GM23338 (cell line): ENCODE data around the gene AGO1. TPM values are rescaled to one million over a fixed set of nuclear protein-coding genes. Genes with fewer than 3 reads are reported as not detected.
A peak's percentile ranks its signal among the peaks of the same experiment; 100 is the strongest.

Source experiments
- ATAC-seq: fragments of 200-7000 bp; cut with Tn5 transposase; 3 replicates; pipeline ENCODE4 v1.9.1; 2020
- DNase-seq: peaks from one replicate; pipeline ENCODE4 v3.0.0-alpha.2; 2015; ENCODE audit warnings: low spot score
- H2AFZ ChIP-seq: fragments of 200-600 bp; sonication (generic); 2 replicates; pipeline ENCODE4 v1.8.0; 2016; ENCODE audit warnings: antibody characterized with exemption, mild to moderate bottlenecking, moderate library complexity
- H3F3A ChIP-seq: fragments of 200-600 bp; sonication (generic); replicated peaks from 2 replicates; pipeline ENCODE4 v1.8.0; 2017; ENCODE audit warnings: antibody characterized with exemption, mixed run types, low read depth
- H3K27ac ChIP-seq: fragments of 200-600 bp; sonication (generic); 2 replicates; pipeline ENCODE4 v1.6.1; 2016; ENCODE audit warnings: low read depth
- H3K27me3 ChIP-seq: fragments of 200-600 bp; sonication (generic); 2 replicates; pipeline ENCODE4 v1.8.0; 2016; ENCODE audit warnings: mild to moderate bottlenecking, mixed run types, moderate library complexity; ENCODE audit not compliant: insufficient read depth
- H3K36me3 ChIP-seq: fragments of 200-600 bp; sonication (generic); 2 replicates; pipeline ENCODE4 v1.8.0; 2016; ENCODE audit warnings: mild to moderate bottlenecking; ENCODE audit not compliant: insufficient read depth
- H3K4me1 ChIP-seq: fragments of 200-600 bp; sonication (generic); 2 replicates; pipeline ENCODE4 v1.8.0; 2016; ENCODE audit warnings: mild to moderate bottlenecking, moderate library complexity; ENCODE audit not compliant: insufficient read depth
- H3K4me2 ChIP-seq: fragments of 200-600 bp; sonication (generic); 2 replicates; pipeline ENCODE4 v1.7.1; 2017; ENCODE audit warnings: mixed run types
- H3K4me3 ChIP-seq: fragments of 200-600 bp; sonication (generic); 2 replicates; pipeline ENCODE4 v1.6.1; 2016; ENCODE audit warnings: mixed run types
- H3K79me2 ChIP-seq: fragments of 200-600 bp; sonication (generic); replicated peaks from 2 replicates; pipeline ENCODE4 v1.8.0; 2017; ENCODE audit warnings: mild to moderate bottlenecking; ENCODE audit not compliant: insufficient read depth
- H3K9me2 ChIP-seq: fragments of 200-600 bp; sonication (generic); 2 replicates; pipeline ENCODE4 v1.8.0; 2017; ENCODE audit not compliant: insufficient read depth
- H4K20me1 ChIP-seq: fragments of 200-600 bp; sonication (generic); replicated peaks from 2 replicates; pipeline ENCODE4 v1.8.0; 2017; ENCODE audit warnings: mild to moderate bottlenecking; ENCODE audit not compliant: insufficient read depth
- H3K27ac Mint-ChIP-seq: 2 replicates; pipeline ENCODE4 v1.8.0; 2020; ENCODE audit warnings: inconsistent platforms, mild to moderate bottlenecking, moderate library complexity, mixed read lengths
- H3K27me3 Mint-ChIP-seq: 3 replicates; pipeline ENCODE4 v1.8.0; 2022; ENCODE audit warnings: low read depth, mild to moderate bottlenecking, moderate library complexity, mixed read lengths, inconsistent platforms; ENCODE audit not compliant: insufficient read depth, poor library complexity
- H3K36me3 Mint-ChIP-seq: 3 replicates; pipeline ENCODE4 v1.8.0; 2021; ENCODE audit warnings: low read depth, mild to moderate bottlenecking, inconsistent platforms, moderate library complexity, mixed read lengths
- H3K4me1 Mint-ChIP-seq: 3 replicates; pipeline ENCODE4 v1.8.0; 2020; ENCODE audit warnings: mild to moderate bottlenecking, inconsistent platforms, mixed read lengths
- H3K4me3 Mint-ChIP-seq: 3 replicates; pipeline ENCODE4 v1.8.0; 2021; ENCODE audit warnings: moderate library complexity, mild to moderate bottlenecking, inconsistent platforms, mixed read lengths
- H3K9me3 Mint-ChIP-seq: 3 replicates; pipeline ENCODE4 v1.8.0; 2020; ENCODE audit warnings: moderate library complexity, mild to moderate bottlenecking, inconsistent platforms, mixed read lengths
- CREB1 ChIP-seq: fragments of 250-450 bp; sonication (Bioruptor Pico); IDR thresholded peaks from 2 replicates; pipeline ENCODE4 v1.5.0; 2020; ENCODE audit warnings: low read depth, mild to moderate bottlenecking, moderate library complexity
- CTCF ChIP-seq, 2 experiments: fragments of 200-600 bp in 1 of 2; sonication (generic) in 1 of 2; conservative IDR thresholded peaks; 2 replicates each; pipeline versions ENCODE4 v1.5.1 to v1.6.1; 2016 to 2017; ENCODE audit warnings: antibody characterized with exemption in 2 of 2, low read depth in 2 of 2, mild to moderate bottlenecking in 2 of 2, moderate library complexity in 1 of 2
- ETS1 ChIP-seq: IDR thresholded peaks from 2 replicates; pipeline ENCODE4 v1.6.1; 2016; ENCODE audit warnings: antibody characterized with exemption
- EZH2 ChIP-seq: fragments of 200-600 bp; sonication (generic); IDR thresholded peaks from one replicate; pipeline ENCODE4 v1.8.0; 2017; ENCODE audit warnings: antibody characterized with exemption, mild to moderate bottlenecking, low read depth; ENCODE audit not compliant: unreplicated experiment
- EZH2phosphoT487 ChIP-seq: fragments of 200-600 bp; sonication (generic); IDR thresholded peaks from one replicate; pipeline ENCODE4 v1.8.1; 2018; ENCODE audit warnings: antibody characterized with exemption; ENCODE audit not compliant: unreplicated experiment
- JUNB ChIP-seq: IDR thresholded peaks from one replicate; pipeline ENCODE4 v1.6.1; 2016; ENCODE audit warnings: antibody characterized with exemption; ENCODE audit not compliant: unreplicated experiment
- NANOG ChIP-seq: IDR thresholded peaks from 2 replicates; pipeline ENCODE4 v1.6.1; 2016; ENCODE audit warnings: antibody characterized with exemption, borderline replicate concordance
- POLR2AphosphoS5 ChIP-seq: IDR thresholded peaks from 2 replicates; pipeline ENCODE4 v1.6.1; 2016; ENCODE audit warnings: antibody characterized with exemption, low read depth
- REST ChIP-seq: IDR thresholded peaks from one replicate; pipeline ENCODE4 v1.6.1; 2018; ENCODE audit warnings: antibody characterized with exemption; ENCODE audit not compliant: unreplicated experiment
- STAT1 ChIP-seq: IDR thresholded peaks from one replicate; pipeline ENCODE4 v1.6.1; 2016; ENCODE audit warnings: antibody characterized with exemption; ENCODE audit not compliant: unreplicated experiment
- ZNF114 ChIP-seq: fragments of 250-450 bp; sonication (Bioruptor Pico); IDR thresholded peaks from 2 replicates; pipeline ENCODE4 v1.5.0; 2020; ENCODE audit warnings: mild to moderate bottlenecking, moderate library complexity
- ZNF331 ChIP-seq: fragments of 250-450 bp; sonication (Bioruptor Pico); IDR thresholded peaks from 2 replicates; pipeline ENCODE4 v1.5.0; 2020; ENCODE audit warnings: low read depth, mild to moderate bottlenecking, moderate library complexity
- ZNF462 ChIP-seq: fragments of 250-450 bp; sonication (Bioruptor Pico); IDR thresholded peaks from 2 replicates; pipeline ENCODE4 v1.5.0; 2020; ENCODE audit warnings: mild to moderate bottlenecking, moderate library complexity
- polyA plus RNA-seq: library from polyadenylated mRNA; unstranded; fragments of >200 nt; fragmentation: Nextera tagmentation; extraction: Ambion mirVana; gene quantifications from 2 replicates; pipeline ENCODE4 v1.2.1, GENCODE V29; 2016
- total RNA-seq: library from RNA; depleted of rRNA; stranded (reverse); fragments of >200 nt; shearing (Covaris generic); gene quantifications from 2 replicates; pipeline ENCODE4 v1.2.3, GENCODE V29; 2014

AGO1 gene
- total and polyA plus RNA-seq, 2 experiments from 2014 or later = 10.6 to 65.1 TPM

- peak overlapping the region; percentile 97 for H2AFZ ChIP-seq
- ATAC-seq (no peak), DNase-seq (no peak)
- H3F3A ChIP-seq = peaks cover 16% of the 10 kb centered on the region; the same call in 1 of the 2 replicates
- Mint-ChIP-seq H3K4me1 (peaks cover 47% of the 10 kb centered on the region), H3K4me3 (peak overlapping the region; percentile 64), H3K27me3 (peaks cover 16% of the 10 kb centered on the region), H3K36me3 (no peaks in the 10 kb centered on the region; the same call in 2 of the 3 replicates), H3K27ac (no peak overlapping the region), H3K9me3 (no peaks in the 10 kb centered on the region)
- no peaks in the 10 kb centered on the region for H3K9me2 ChIP-seq
- TF ChIP-seq ZNF462 (CRISPR knock-in tag) (no peak), EZH2 (no peak), POLR2AphosphoS5 (no peak), CREB1 (CRISPR knock-in tag) (no peak), EZH2phosphoT487 (no peak), NANOG (no peak), ZNF331 (CRISPR knock-in tag) (no peak), ZNF114 (no peak), REST (no peak), STAT1 (no peak), CTCF (conservative IDR thresholded peaks at IDR 0.05; ENCODE audit: low read depth in 2 of 2) (no peak), ETS1 (no peak), JUNB (no peak)
- H3K36me3 ChIP-seq = no peaks in the 10 kb centered on the region
- H3K4me1 ChIP-seq = peaks cover 32% of the 10 kb centered on the region
- H4K20me1 ChIP-seq = peaks cover 22% of the 10 kb centered on the region
- H3K4me3 ChIP-seq = peak overlapping the region; percentile 98
- H3K27ac ChIP-seq = no peak overlapping the region
- H3K4me2 ChIP-seq = peak overlapping the region; percentile 73
- peaks cover 38% of the 10 kb centered on the region for H3K79me2 ChIP-seq
- no peaks in the 10 kb centered on the region for H3K27me3 ChIP-seq
These were observed 444 bp upstream of the AGO1 start for GRCh38 chr1:35882586-35882944.
